Measurements from ENCODE around the gene TUBGCP3. TPM values are rescaled to one million over a fixed set of nuclear protein-coding genes. Genes with fewer than 3 reads are reported as not detected.

TUBGCP3 gene
- total and polyA plus RNA-seq, 9 of the 15 experiments (the other 6 are each of a cell fraction or from before 2014, with no cell fraction given) = 3.0 to 24.8 (median 15.2) TPM

GRCh38 chr13:112531263-112531794 lies 56.6 kb downstream of the TUBGCP3 start (continued):
- TF ChIP-seq IFI16 (CRISPR knock-in tag; IDR thresholded peaks at IDR 0.05) = no peak
- no peak for TF ChIP-seq ZNF217 (CRISPR knock-in tag; IDR thresholded peaks at IDR 0.05)
- no peak for TF ChIP-seq ELF1 (tag; IDR thresholded peaks at IDR 0.05)
- TF ChIP-seq ZC3H11A (IDR thresholded peaks at IDR 0.05; ENCODE audit: low read depth, low read length) = no peak
- no peak for TF ChIP-seq ZNF518B (CRISPR knock-in tag; IDR thresholded peaks at IDR 0.05)
- TF ChIP-seq, protein P1, sequence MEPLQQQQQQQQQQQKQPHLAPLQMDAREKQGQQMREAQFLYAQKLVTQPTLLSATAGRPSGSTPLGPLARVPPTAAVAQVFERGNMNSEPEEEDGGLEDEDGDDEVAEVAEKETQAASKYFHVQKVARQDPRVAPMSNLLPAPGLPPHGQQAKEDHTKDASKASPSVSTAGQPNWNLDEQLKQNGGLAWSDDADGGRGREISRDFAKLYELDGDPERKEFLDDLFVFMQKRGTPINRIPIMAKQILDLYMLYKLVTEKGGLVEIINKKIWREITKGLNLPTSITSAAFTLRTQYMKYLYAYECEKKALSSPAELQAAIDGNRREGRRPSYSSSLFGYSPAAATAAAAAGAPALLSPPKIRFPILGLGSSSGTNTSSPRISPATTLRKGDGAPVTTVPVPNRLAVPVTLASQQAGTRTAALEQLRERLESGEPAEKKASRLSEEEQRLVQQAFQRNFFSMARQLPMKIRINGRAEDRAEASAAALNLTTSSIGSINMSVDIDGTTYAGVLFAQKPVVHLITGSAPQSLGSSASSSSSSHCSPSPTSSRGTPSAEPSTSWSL (CRISPR knock-in tag; IDR thresholded peaks at IDR 0.05; ENCODE audit: borderline replicate concordance) = no peak
- no peak for TF ChIP-seq ZNF263 (CRISPR knock-in tag; IDR thresholded peaks at IDR 0.05; ENCODE audit: borderline replicate concordance)
- TF ChIP-seq MAZ (CRISPR knock-in tag; conservative IDR thresholded peaks at IDR 0.05 in 1 of 2, IDR thresholded peaks at IDR 0.05 in 1 of 2) = no peak
